ENCODE measurements around the gene PHF23. TPM values are rescaled to one million over a fixed set of nuclear protein-coding genes. Genes with fewer than 3 reads are reported as not detected.

PHF23 gene
- total and polyA plus RNA-seq, 9 of the 15 experiments (the other 6 are each of a cell fraction or from before 2014, with no cell fraction given) = 7.4 to 87.5 (median 33.7) TPM

GRCh38 chr17:7241783-7242716 is 2.8 kb upstream of the PHF23 start, which contains the start of gene GABARAP:
GABARAP (minus strand) TSS chr17:7242449; CDS start chr17:7242330, 119 bp downstream.
- intact Hi-C loops (cut with micrococcal nuclease) (no loop called here), in situ Hi-C loops (cut with MboI) (no loop called here)
- Histone ChIP-seq H3K4me3 (peak within 1 kb of the TSS; percentile 68), H2AFZ (ENCODE audit: low read depth, low read length) (peak within 1 kb of the TSS; percentile 91), H3K4me2 (ENCODE audit: insufficient read depth, low read length) (peak within 1 kb of the TSS; percentile 90), H3K27ac (ENCODE audit: extremely low read depth, low read depth, low read length) (peak within 1 kb of the TSS; percentile 98), H3K79me2 (ENCODE audit: control insufficient read depth, insufficient read depth, low read length) (peaks cover 49% of the 10 kb centered on the region), H3K9me1 (ENCODE audit: control insufficient read depth, insufficient read depth, low read length) (no peaks in the 10 kb centered on the region), H3K36me3 (ENCODE audit: control insufficient read depth, insufficient read depth, low read length) (peaks cover 52% of the 10 kb centered on the region), H4K20me1 (replicated peaks; ENCODE audit: control insufficient read depth, insufficient read depth, low read length) (0 out of 2 replicates have a peak, but pooled peaks cover 5% of the 10 kb centered on the region), H3K9me3 (replicated peaks; ENCODE audit: control insufficient read depth, insufficient read depth, low read depth, low read length) (no peaks in the 10 kb centered on the region), H3K4me1 (replicated peaks in 1 of 2; ENCODE audit: control insufficient read depth in 2 of 2, insufficient read depth in 2 of 2, low read length in 2 of 2) (peaks cover 21 to 27% of the 10 kb centered on the region in 2 experiments; a peak in 4 of 5 replicates), H3K27me3 (ENCODE audit: control insufficient read depth in 2 of 2, insufficient read depth in 2 of 2, low read length in 2 of 2) (no peaks in the 10 kb centered on the region), H3K9ac (ENCODE audit: insufficient read depth in 1 of 2, low read depth in 2 of 2, low read length in 2 of 2) (peak within 1 kb of the TSS; percentile 80 to 97)
- FAIRE-seq (peak; percentile 86), ATAC-seq (peak; percentile 17), DNase-seq (ENCODE audit: extremely low read depth in 1 of 4, low spot score in 3 of 4) (peak; percentile 66 to 92 (median 76))
- WGBS (ENCODE audit: insufficient coverage, low coverage, missing lambda C conversion rate) = 0% methylated on average over 36 of the region's 62 CpGs
- ChIA-PET CTCF (ENCODE audit: low intra/inter-chr PET ratio) (no interaction called here), POLR2A (interaction anchor here (0.6 to 3.6 kb wide), 12 partner anchors 8 to 444 kb away, joined by 3 to 16 read pairs (median 4); partner anchors contain the start of genes ACADVL, CTDNEP1, DLG4 and DVL2)
- no TSS peak for BruUV-seq (replicated peaks)
- TF ChIP-seq NFIC (IDR thresholded peaks at IDR 0.05) = peak; percentile 78
- TF ChIP-seq ZBTB7A (IDR thresholded peaks at IDR 0.05; ENCODE audit: borderline replicate concordance, control insufficient read depth, low read depth, low read length) = peak; percentile 71; the same call in 1 of the 2 replicates
- peak; percentile 47 for TF ChIP-seq POLR2B (IDR thresholded peaks at IDR 0.05; ENCODE audit: low read depth, partially characterized antibody)
- 0 out of 2 replicates have a peak, but pooled peaks have one; percentile 12 for TF ChIP-seq MBD2 (IDR thresholded peaks at IDR 0.05; ENCODE audit: borderline replicate concordance, low read depth)
- no peak for TF ChIP-seq RBM34 (IDR thresholded peaks at IDR 0.05; ENCODE audit: borderline replicate concordance, insufficient read depth, low read length)
- peak; percentile 34; the same call in 1 of the 2 replicates for TF ChIP-seq USF2 (CRISPR knock-in tag; IDR thresholded peaks at IDR 0.05)
- peak; percentile 47 for TF ChIP-seq TBP (optimal IDR thresholded peaks at IDR 0.05; ENCODE audit: low read depth, low read length)
- TF ChIP-seq ZBED1 (IDR thresholded peaks at IDR 0.05) = peak; percentile 42; the same call in 1 of the 2 replicates
- TF ChIP-seq RB1 (IDR thresholded peaks at IDR 0.05; ENCODE audit: low read depth) = 0 out of 2 replicates have a peak, but pooled peaks have one; percentile 22
- TF ChIP-seq E2F1 (CRISPR knock-in tag; IDR thresholded peaks at IDR 0.05) = no peak
- peak; percentile 16; the same call in 1 of the 2 replicates for TF ChIP-seq CHD2 (IDR thresholded peaks at IDR 0.05; ENCODE audit: low read depth, low read length)
- peak in 1 of 2 experiments; percentile 65; a peak in 2 of 4 replicates for TF ChIP-seq HDAC1 (IDR thresholded peaks at IDR 0.05)
- TF ChIP-seq PRMT5 (CRISPR knock-in tag; IDR thresholded peaks at IDR 0.05) = no peak
- no peak for TF ChIP-seq ZBTB11 (CRISPR knock-in tag; IDR thresholded peaks at IDR 0.05)

All from K562 (cell line).